AG09319 (cell line): Measurements from ENCODE around the gene STEAP1B.

Experiments
- DNase-seq: peaks from one replicate; pipeline ENCODE4 v3.0.0-alpha.2; 2010; ENCODE audit warnings: low read depth; ENCODE audit errors: extremely low read depth
- CTCF ChIP-seq: IDR thresholded peaks from 2 replicates; pipeline ENCODE4 v1.5.1; 2011; ENCODE audit warnings: low read depth, mild to moderate bottlenecking, inconsistent platforms, low read length, moderate library complexity

The STEAP1B gene

GRCh38 chr7:22390516-22390915, 109.5 kb downstream of the STEAP1B start:
- DNase-seq, result no peak
- TF ChIP-seq CTCF, result no peak

GRCh38 chr7:22389892-22390291, 110.1 kb downstream of the STEAP1B start:
- TF ChIP-seq CTCF, result no peak
- no peak for DNase-seq

GRCh38 chr7:22387583-22387982, 112.4 kb downstream of the STEAP1B start:
- no peak for TF ChIP-seq CTCF
- DNase-seq, result no peak

- no peak for DNase-seq
- TF ChIP-seq CTCF, result no peak
Observed at GRCh38 chr7:22386865-22387264, 113.1 kb downstream of the STEAP1B start.

- TF ChIP-seq CTCF, result no peak
- DNase-seq, result no peak
Observed at GRCh38 chr7:22386206-22386858, 113.7 kb downstream of the STEAP1B start.

- DNase-seq, result no peak
- no peak for TF ChIP-seq CTCF
Observed at GRCh38 chr7:22385326-22385725, 114.7 kb downstream of the STEAP1B start.

- DNase-seq, result no peak
- TF ChIP-seq CTCF, result no peak
Observed at GRCh38 chr7:22380333-22380732, 119.7 kb downstream of the STEAP1B start.
